Mesendoderm (in vitro differentiated cells): Measurements from ENCODE around the gene SLC39A11.

ENCODE experiments used
- DNase-seq: peaks from one replicate; pipeline ENCODE4 v3.0.0; 2013
- H2AK5ac ChIP-seq: 2 replicates; pipeline ENCODE4 v1.6.1; 2013; ENCODE audit warnings: low read length, inconsistent platforms
- H2BK120ac ChIP-seq: 2 replicates; pipeline ENCODE4 v1.6.1; 2013; ENCODE audit warnings: low read depth, mild to moderate bottlenecking, low read length, moderate library complexity, mixed read lengths
- H2BK15ac ChIP-seq: replicated peaks from 2 replicates; pipeline ENCODE4 v1.6.1; 2013; ENCODE audit warnings: low read depth, mild to moderate bottlenecking, moderate library complexity
- H2BK5ac ChIP-seq: 2 replicates; pipeline ENCODE4 v1.6.1; 2013; ENCODE audit warnings: low read length, inconsistent platforms
- H3K18ac ChIP-seq: 2 replicates; pipeline ENCODE4 v1.6.1; 2013; ENCODE audit warnings: mild to moderate bottlenecking, low read length, mixed read lengths
- H3K23ac ChIP-seq: one replicate; pipeline ENCODE4 v1.6.1; 2013; ENCODE audit warnings: low read length
- H3K27ac ChIP-seq: 2 replicates; pipeline ENCODE4 v1.5.1; 2013; ENCODE audit warnings: low read depth, mild to moderate bottlenecking, inconsistent platforms, low read length, moderate library complexity
- H3K27me3 ChIP-seq: 2 replicates; pipeline ENCODE4 v1.6.1; 2013; ENCODE audit warnings: low read length, control low read depth, mild to moderate bottlenecking, inconsistent platforms; ENCODE audit not compliant: insufficient read depth, poor library complexity
- H3K36me3 ChIP-seq: 2 replicates; pipeline ENCODE4 v1.6.1; 2013; ENCODE audit warnings: low read length, inconsistent platforms; ENCODE audit not compliant: control insufficient read depth, insufficient read depth
- H3K4ac ChIP-seq: one replicate; pipeline ENCODE4 v1.6.1; 2013; ENCODE audit warnings: low read depth, mild to moderate bottlenecking, low read length, moderate library complexity
- H3K4me1 ChIP-seq: 2 replicates; pipeline ENCODE4 v1.6.1; 2013; ENCODE audit warnings: low read depth, low read length, inconsistent platforms; ENCODE audit not compliant: control insufficient read depth
- H3K4me2 ChIP-seq: 2 replicates; pipeline ENCODE4 v1.6.1; 2013; ENCODE audit warnings: low read length
- H3K4me3 ChIP-seq: 2 replicates; pipeline ENCODE4 v1.5.1; 2013; ENCODE audit warnings: mild to moderate bottlenecking, low read length
- H3K56ac ChIP-seq: one replicate; pipeline ENCODE4 v1.6.1; 2013; ENCODE audit warnings: low read length
- H3K79me1 ChIP-seq: 2 replicates; pipeline ENCODE4 v1.6.1; 2013; ENCODE audit warnings: low read length, inconsistent platforms
- H3K79me2 ChIP-seq: 2 replicates; pipeline ENCODE4 v1.6.1; 2013; ENCODE audit warnings: mild to moderate bottlenecking, low read length; ENCODE audit not compliant: control insufficient read depth, insufficient read depth
- H3K9ac ChIP-seq: 2 replicates; pipeline ENCODE4 v1.6.1; 2013; ENCODE audit warnings: low read length, inconsistent platforms
- H4K5ac ChIP-seq: one replicate; pipeline ENCODE4 v1.6.1; 2013; ENCODE audit warnings: low read length
- H4K8ac ChIP-seq: one replicate; pipeline ENCODE4 v1.6.1; 2013; ENCODE audit warnings: low read depth, mild to moderate bottlenecking, control low read depth, low read length, moderate library complexity
- WGBS: extraction: QIAGEN DNeasy Blood & Tissue Kit; methylation state at CpG from one replicate; pipeline ENCODE4 v1.1.7; 2013; ENCODE audit warnings: low lambda C conversion rate, missing lambda C conversion rate; ENCODE audit not compliant: insufficient coverage; ENCODE audit errors: extremely low coverage; 5-methylcytosine and 5-hydroxymethylcytosine counted together

The SLC39A11 gene

GRCh38 chr17:73091770-73092522 is 542 bp downstream of the SLC39A11 start:
- DNase-seq, result peak; percentile 46
- Histone ChIP-seq H3K9ac (peak overlapping the region; percentile 74), H3K36me3 (no peaks in the 10 kb centered on the region), H4K8ac (no peak overlapping the region), H3K27ac (no peak overlapping the region), H3K4ac (no peak overlapping the region), H2BK15ac (no peak overlapping the region), H3K56ac (peak overlapping the region; percentile 92), H3K79me1 (no peaks in the 10 kb centered on the region), H3K4me1 (no peaks in the 10 kb centered on the region), H3K18ac (no peak overlapping the region), H3K27me3 (no peaks in the 10 kb centered on the region), H4K5ac (no peak overlapping the region), H2BK120ac (no peak overlapping the region), H3K4me2 (peak overlapping the region; percentile 85), H3K79me2 (no peaks in the 10 kb centered on the region), H2BK5ac (no peak overlapping the region), H3K4me3 (peak overlapping the region; percentile 75), H3K23ac (no peak overlapping the region), H2AK5ac (no peak overlapping the region)
- no CpG with 5 or more reads among the region's 20 CpGs for WGBS

GRCh38 chr17:73091410-73091769 is 1.1 kb downstream of the SLC39A11 start:
- WGBS, result no CpG with 5 or more reads among the region's 4 CpGs
- Histone ChIP-seq H2BK15ac (no peak overlapping the region), H3K4me2 (no peak overlapping the region), H3K9ac (no peak overlapping the region), H3K79me1 (no peaks in the 10 kb centered on the region), H3K23ac (no peak overlapping the region), H3K56ac (no peak overlapping the region), H3K4me1 (no peaks in the 10 kb centered on the region), H3K18ac (no peak overlapping the region), H3K4me3 (no peak overlapping the region), H4K5ac (no peak overlapping the region), H3K27ac (no peak overlapping the region), H3K36me3 (no peaks in the 10 kb centered on the region), H2BK120ac (no peak overlapping the region), H4K8ac (no peak overlapping the region), H3K27me3 (no peaks in the 10 kb centered on the region), H3K79me2 (no peaks in the 10 kb centered on the region), H3K4ac (no peak overlapping the region), H2BK5ac (no peak overlapping the region), H2AK5ac (no peak overlapping the region)
- DNase-seq, result no peak

GRCh38 chr17:73090396-73091202 is 1.9 kb downstream of the SLC39A11 start:
- Histone ChIP-seq H3K4me3 (no peak overlapping the region), H3K4me2 (no peak overlapping the region), H3K23ac (no peak overlapping the region), H3K79me2 (no peaks in the 10 kb centered on the region), H3K79me1 (no peaks in the 10 kb centered on the region), H3K4ac (no peak overlapping the region), H3K36me3 (no peaks in the 10 kb centered on the region), H3K9ac (no peak overlapping the region), H2BK120ac (no peak overlapping the region), H3K18ac (no peak overlapping the region), H2AK5ac (no peak overlapping the region), H4K8ac (no peak overlapping the region), H3K4me1 (no peaks in the 10 kb centered on the region), H2BK15ac (no peak overlapping the region), H3K27ac (no peak overlapping the region), H3K56ac (no peak overlapping the region), H2BK5ac (no peak overlapping the region), H3K27me3 (no peaks in the 10 kb centered on the region), H4K5ac (no peak overlapping the region)
- DNase-seq, result no peak
- WGBS, result no CpG with 5 or more reads among the region's 11 CpGs

GRCh38 chr17:73089322-73090317 is 2.9 kb downstream of the SLC39A11 start:
- Histone ChIP-seq H3K18ac (no peak overlapping the region), H3K4me3 (no peak overlapping the region), H3K79me1 (no peaks in the 10 kb centered on the region), H4K8ac (no peak overlapping the region), H3K9ac (no peak overlapping the region), H2BK15ac (no peak overlapping the region), H3K56ac (peak overlapping the region; percentile 25), H2BK120ac (no peak overlapping the region), H4K5ac (no peak overlapping the region), H3K27me3 (no peaks in the 10 kb centered on the region), H3K4ac (no peak overlapping the region), H2BK5ac (no peak overlapping the region), H3K4me1 (no peaks in the 10 kb centered on the region), H2AK5ac (no peak overlapping the region), H3K23ac (no peak overlapping the region), H3K27ac (no peak overlapping the region), H3K36me3 (no peaks in the 10 kb centered on the region), H3K4me2 (no peak overlapping the region), H3K79me2 (no peaks in the 10 kb centered on the region)
- no peak for DNase-seq
- 100% methylated on average over 1 of the region's 12 CpGs for WGBS

GRCh38 chr17:73088561-73088960 is 3.9 kb downstream of the SLC39A11 start:
- Histone ChIP-seq H2BK15ac (no peak overlapping the region), H3K79me1 (no peaks in the 10 kb centered on the region), H3K79me2 (no peaks in the 10 kb centered on the region), H2AK5ac (no peak overlapping the region), H2BK5ac (no peak overlapping the region), H3K4ac (no peak overlapping the region), H3K36me3 (no peaks in the 10 kb centered on the region), H3K4me1 (no peaks in the 10 kb centered on the region), H3K27me3 (no peaks in the 10 kb centered on the region), H3K27ac (no peak overlapping the region), H3K4me2 (no peak overlapping the region), H2BK120ac (no peak overlapping the region), H3K4me3 (no peak overlapping the region), H4K5ac (no peak overlapping the region), H3K18ac (no peak overlapping the region), H3K56ac (peak overlapping the region; percentile 3), H3K23ac (no peak overlapping the region), H4K8ac (no peak overlapping the region), H3K9ac (no peak overlapping the region)
- no CpG with 5 or more reads among the region's 10 CpGs for WGBS
- DNase-seq, result no peak
